ENCODE results near the gene ARHGAP25. TPM values are rescaled to one million over a fixed set of nuclear protein-coding genes. Genes with fewer than 3 reads are reported as not detected.

ARHGAP25 gene
- total RNA-seq, 2 experiments from 2014 or later, result 18.6 to 43.8 TPM

GRCh38 chr2:68798569-68798968 lies 64.0 kb downstream of the ARHGAP25 start:
- POLR2A ChIA-PET, result interaction anchor here (0.6 to 0.8 kb wide), 3 partner anchors 9 to 105 kb away, joined by 3 to 5 read pairs (median 4); no protein-coding TSS in a partner anchor
- DNase-seq (ENCODE audit: low spot score), result no peak
- Histone ChIP-seq H3K4me1 (ENCODE audit: insufficient read depth, low read length, poor library complexity, severe bottlenecking) (peaks cover 15% of the 10 kb centered on the region), H3K27ac (ENCODE audit: low read depth, low read length, poor library complexity, severe bottlenecking) (no peak overlapping the region), H4K20me1 (ENCODE audit: insufficient read depth, low read length) (no peaks in the 10 kb centered on the region), H3K4me2 (ENCODE audit: low read length) (no peak overlapping the region), H3K9me3 (ENCODE audit: low read length) (peaks cover 2% of the 10 kb centered on the region; the same call in 1 of the 2 replicates), H3K36me3 (ENCODE audit: insufficient read depth, low read length) (peaks cover 44% of the 10 kb centered on the region), H3K79me2 (ENCODE audit: insufficient read depth, low read depth, low read length) (no peaks in the 10 kb centered on the region), H3K4me3 (ENCODE audit: low read depth, low read length, poor library complexity, severe bottlenecking) (no peak overlapping the region), H3K9me2 (ENCODE audit: insufficient read depth, low read length) (no peaks in the 10 kb centered on the region), H2AFZ (ENCODE audit: low read length) (no peak overlapping the region)
- intact Hi-C loops (cut with micrococcal nuclease; ENCODE audit: unreplicated experiment), result no loop called here
- TF ChIP-seq EZH2phosphoT487 (IDR thresholded peaks at IDR 0.05; ENCODE audit: borderline replicate concordance, low read depth, low read length) (no peak), CTCF (conservative IDR thresholded peaks at IDR 0.05; ENCODE audit: low read length) (no peak)
- no TSS peak for BruUV-seq (replicated peaks)
- CTCF ChIA-PET (ENCODE audit: unreplicated experiment), result no interaction called here

GRCh38 chr2:68799140-68800026 lies 64.8 kb downstream of the ARHGAP25 start:
- Histone ChIP-seq H3K9me2 (ENCODE audit: insufficient read depth, low read length) (no peaks in the 10 kb centered on the region), H3K36me3 (ENCODE audit: insufficient read depth, low read length) (peaks cover 39% of the 10 kb centered on the region), H3K9me3 (ENCODE audit: low read length) (no peaks in the 10 kb centered on the region), H3K79me2 (ENCODE audit: insufficient read depth, low read depth, low read length) (no peaks in the 10 kb centered on the region), H3K4me3 (ENCODE audit: low read depth, low read length, poor library complexity, severe bottlenecking) (no peak overlapping the region), H2AFZ (ENCODE audit: low read length) (no peak overlapping the region), H3K27ac (ENCODE audit: low read depth, low read length, poor library complexity, severe bottlenecking) (no peak overlapping the region), H3K4me1 (ENCODE audit: insufficient read depth, low read length, poor library complexity, severe bottlenecking) (peaks cover 15% of the 10 kb centered on the region), H4K20me1 (ENCODE audit: insufficient read depth, low read length) (no peaks in the 10 kb centered on the region), H3K4me2 (ENCODE audit: low read length) (no peak overlapping the region)
- DNase-seq (ENCODE audit: low spot score), result no peak
- CTCF ChIA-PET (ENCODE audit: unreplicated experiment), result no interaction called here
- intact Hi-C loops (cut with micrococcal nuclease; ENCODE audit: unreplicated experiment), result no loop called here
- no TSS peak for BruUV-seq (replicated peaks)
- POLR2A ChIA-PET, result interaction anchor here (0.8 kb wide), 1 partner anchor 36 kb away, joined by 4 read pairs; no protein-coding TSS in a partner anchor
- no peak for TF ChIP-seq CTCF (conservative IDR thresholded peaks at IDR 0.05; ENCODE audit: low read length)
- TF ChIP-seq EZH2phosphoT487 (IDR thresholded peaks at IDR 0.05; ENCODE audit: borderline replicate concordance, low read depth, low read length), result no peak

GRCh38 chr2:68800027-68800401 lies 65.4 kb downstream of the ARHGAP25 start:
- Histone ChIP-seq H3K27ac (ENCODE audit: low read depth, low read length, poor library complexity, severe bottlenecking) (no peak overlapping the region), H3K9me3 (ENCODE audit: low read length) (no peaks in the 10 kb centered on the region), H3K4me1 (ENCODE audit: insufficient read depth, low read length, poor library complexity, severe bottlenecking) (peaks cover 12% of the 10 kb centered on the region), H3K9me2 (ENCODE audit: insufficient read depth, low read length) (no peaks in the 10 kb centered on the region), H4K20me1 (ENCODE audit: insufficient read depth, low read length) (no peaks in the 10 kb centered on the region), H3K4me3 (ENCODE audit: low read depth, low read length, poor library complexity, severe bottlenecking) (no peak overlapping the region), H2AFZ (ENCODE audit: low read length) (no peak overlapping the region), H3K36me3 (ENCODE audit: insufficient read depth, low read length) (peaks cover 42% of the 10 kb centered on the region), H3K79me2 (ENCODE audit: insufficient read depth, low read depth, low read length) (no peaks in the 10 kb centered on the region), H3K4me2 (ENCODE audit: low read length) (no peak overlapping the region)
- no TSS peak for BruUV-seq (replicated peaks)
- intact Hi-C loops (cut with micrococcal nuclease; ENCODE audit: unreplicated experiment), result no loop called here
- ChIA-PET POLR2A (interaction anchor here (0.6 kb wide), 1 partner anchor 150 kb away, joined by 3 read pairs; no protein-coding TSS in a partner anchor), CTCF (ENCODE audit: unreplicated experiment) (no interaction called here)
- no peak for DNase-seq (ENCODE audit: low spot score)
- no peak for TF ChIP-seq CTCF (conservative IDR thresholded peaks at IDR 0.05; ENCODE audit: low read length)
- TF ChIP-seq EZH2phosphoT487 (IDR thresholded peaks at IDR 0.05; ENCODE audit: borderline replicate concordance, low read depth, low read length), result no peak
